Stromal cell of bone marrow (primary cell): Measurements from ENCODE around the gene AOC3.
A peak's percentile ranks its signal among the peaks of the same experiment; 100 is the strongest.
"Not testable (repeated sequence)": the region's sequence is repeated elsewhere in the genome, so short reads cannot be mapped to it uniquely, and the experiment has no call there.

ENCODE experiments used
- DNase-seq: peaks from one replicate; pipeline ENCODE4 v3.0.0-alpha.2; 2012; ENCODE audit warnings: low read depth

AOC3 gene

GRCh38 chr17:42844271-42844670 lies 6.7 kb upstream of the AOC3 start, which contains the start of gene AOC2:
TSS of gene AOC2 (plus strand) at chr17:42844580. CDS start at chr17:42844627, 47 bp downstream.
- DNase-seq, result no peak

GRCh38 chr17:42844761-42845555 lies 6.0 kb upstream of the AOC3 start:
- no peak for DNase-seq

- DNase-seq, result no peak
Observed at GRCh38 chr17:42845556-42845917, 5.5 kb upstream of the AOC3 start.

GRCh38 chr17:42845918-42846593 lies 4.9 kb upstream of the AOC3 start:
- peak; percentile 18 for DNase-seq

GRCh38 chr17:42846594-42847280 lies 4.3 kb upstream of the AOC3 start:
- DNase-seq, result peak; percentile 36

GRCh38 chr17:42848093-42848492 lies 2.9 kb upstream of the AOC3 start:
- DNase-seq, result no peak

GRCh38 chr17:42849031-42849430 lies 2.0 kb upstream of the AOC3 start:
- DNase-seq, result no peak

- no peak for DNase-seq
Observed at GRCh38 chr17:42849451-42850181, 1.4 kb upstream of the AOC3 start.

- not testable (repeated sequence) for DNase-seq
Observed at GRCh38 chr17:42851371-42852240, 607 bp downstream of the AOC3 start.

- no peak for DNase-seq
Observed at GRCh38 chr17:42852351-42852750, 1.4 kb downstream of the AOC3 start.

GRCh38 chr17:42853004-42853403 lies 2.0 kb downstream of the AOC3 start:
- DNase-seq, result no peak

- no peak for DNase-seq
Observed at GRCh38 chr17:42853597-42853967, 2.6 kb downstream of the AOC3 start.

- no peak for DNase-seq
Observed at GRCh38 chr17:42853968-42854790, 3.2 kb downstream of the AOC3 start.

- DNase-seq, result no peak
Observed at GRCh38 chr17:42855048-42855596, 4.1 kb downstream of the AOC3 start.

- not testable (repeated sequence) for DNase-seq
Observed at GRCh38 chr17:42856093-42856492, 5.1 kb downstream of the AOC3 start.

- DNase-seq, result not testable (repeated sequence)
Observed at GRCh38 chr17:42856516-42856915, 5.5 kb downstream of the AOC3 start.

GRCh38 chr17:42857389-42857788 lies 6.4 kb downstream of the AOC3 start:
- DNase-seq, result no peak

- DNase-seq, result no peak
Observed at GRCh38 chr17:42865638-42866094, 14.7 kb downstream of the AOC3 start.

- DNase-seq, result no peak
Observed at GRCh38 chr17:42866216-42866615, 15.2 kb downstream of the AOC3 start.
